DMS53 treated with DMSO at 0.1 percent for 48 hours (cell line): Measurements from ENCODE around the gene CDH23.
A peak's percentile ranks its signal among the peaks of the same experiment; 100 is the strongest.

Experiments used
- DNase-seq: peaks from one replicate; lab custom pipeline; 2025; ENCODE audit not compliant: unreplicated experiment; lab: John Stamatoyannopoulos, UW

CDH23 gene

GRCh38 chr10:71802715-71803488 lies 406.2 kb downstream of the CDH23 start:
- no peak for DNase-seq

GRCh38 chr10:71804077-71804476 lies 407.4 kb downstream of the CDH23 start:
- DNase-seq = no peak

GRCh38 chr10:71805776-71806703 lies 409.3 kb downstream of the CDH23 start:
- peak; percentile 95 for DNase-seq

GRCh38 chr10:71806704-71807556 lies 410.2 kb downstream of the CDH23 start:
- DNase-seq = no peak

- DNase-seq = no peak
These were observed 411.1 kb downstream of the CDH23 start for GRCh38 chr10:71807557-71808510.

- no peak for DNase-seq
These were observed 412.9 kb downstream of the CDH23 start for GRCh38 chr10:71809628-71810027.

- no peak for DNase-seq
These were observed 413.5 kb downstream of the CDH23 start for GRCh38 chr10:71810048-71810750.

- DNase-seq = no peak
These were observed 414.6 kb downstream of the CDH23 start for GRCh38 chr10:71811351-71811750.

GRCh38 chr10:71812016-71812912 lies 415.5 kb downstream of the CDH23 start:
- peak; percentile 2 for DNase-seq

GRCh38 chr10:71812913-71813590 lies 416.3 kb downstream of the CDH23 start:
- no peak for DNase-seq

- no peak for DNase-seq
These were observed 418.2 kb downstream of the CDH23 start for GRCh38 chr10:71814922-71815411.

- no peak for DNase-seq
These were observed 418.9 kb downstream of the CDH23 start for GRCh38 chr10:71815515-71816130.

GRCh38 chr10:71816421-71816851 lies 419.7 kb downstream of the CDH23 start:
- no peak for DNase-seq

- DNase-seq = no peak
These were observed 420.4 kb downstream of the CDH23 start for GRCh38 chr10:71816936-71817618.

- no peak for DNase-seq
These were observed 421.3 kb downstream of the CDH23 start for GRCh38 chr10:71817831-71818655.
